ENCODE data around the gene TMEM203. TPM values are rescaled to one million over a fixed set of nuclear protein-coding genes. Genes with fewer than 3 reads are reported as not detected.

TMEM203 gene
- total RNA-seq (10 to 100 TPM; 21.5 to 25.7 TPM), polyA plus RNA-seq (10 to 100 TPM; 25.9 to 27.5 TPM)
- long read RNA-seq, donor 1, transcript TMEM203-201 (1 exons, 1,557 nt): major isoform, 9 of 9 reads
- long read RNA-seq, donor 1, partial matches to known transcripts: 0 of 9 reads
- long read RNA-seq, donor 1, other reads (novel, unspliced or antisense): 0 of 9 reads
- long read RNA-seq, donor 2, transcript TMEM203-201 (1 exons, 1,557 nt): major isoform, 42 of 42 reads
- long read RNA-seq, donor 2, partial matches to known transcripts: 0 of 42 reads
- long read RNA-seq, donor 2, other reads (novel, unspliced or antisense): 0 of 42 reads

GRCh38 chr9:137205126-137206069 lies at the start of gene TMEM203, which contains the start of gene NDOR1:
Gene TMEM203, minus strand, starts transcription at chr9:137205648. Its CDS starts 234 bp downstream, at chr9:137205414.
Gene NDOR1, plus strand, starts transcription at chr9:137205700. Its CDS starts 78 bp downstream, at chr9:137205778.
- Histone ChIP-seq H3K9me3 (ENCODE audit: control insufficient read depth, low read length) (no peaks in the 10 kb centered on the region), H3K27me3 (ENCODE audit: control insufficient read depth in 1 of 2, insufficient read depth in 2 of 2, low read length in 1 of 2) (no peaks in the 10 kb centered on the region), H3K36me3 (ENCODE audit: control insufficient read depth in 1 of 2, insufficient read depth in 2 of 2, low read length in 1 of 2) (no peaks in the 10 kb centered on the region), H3K27ac (ENCODE audit: low read depth in 1 of 2, low read length in 2 of 2) (peak within 1 kb of the TSS in 1 of 2 donors; percentile 35), H3K4me1 (ENCODE audit: control insufficient read depth in 1 of 2, insufficient read depth in 2 of 2, low read length in 2 of 2) (peaks cover 0 to 1% of the 10 kb centered on the region in 2 donors), H3K4me3 (ENCODE audit: low read length in 2 of 2) (peak within 1 kb of the TSS; percentile 62 to 69)
- ATAC-seq (ENCODE audit: low FRiP score) (peak; percentile 81), DNase-seq (peak; percentile 95 to 99)
- WGBS, 2 donors: 0% methylated on average over 74 to 98 of the region's 98 CpGs
- intact Hi-C loops (cut with DNase I): no loop called here

GRCh38 chr9:137254624-137255447 lies 49.4 kb upstream of the TMEM203 start, which contains the start of gene NELFB:
Gene NELFB, plus strand, starts transcription at chr9:137255327.
- Histone ChIP-seq H3K4me1 (ENCODE audit: control insufficient read depth in 1 of 2, insufficient read depth in 2 of 2, low read length in 2 of 2) (no peaks in the 10 kb centered on the region), H3K36me3 (ENCODE audit: control insufficient read depth in 1 of 2, insufficient read depth in 2 of 2, low read length in 1 of 2) (no peaks in the 10 kb centered on the region), H3K27ac (ENCODE audit: low read depth in 1 of 2, low read length in 2 of 2) (peak within 1 kb of the TSS in 1 of 2 donors; percentile 10), H3K4me3 (ENCODE audit: low read length in 2 of 2) (peak within 1 kb of the TSS; percentile 87 to 89), H3K27me3 (ENCODE audit: control insufficient read depth in 1 of 2, insufficient read depth in 2 of 2, low read length in 1 of 2) (no peaks in the 10 kb centered on the region), H3K9me3 (ENCODE audit: control insufficient read depth, low read length) (no peaks in the 10 kb centered on the region)
- intact Hi-C loops (cut with DNase I): loop anchor here in 1 of 2 donors (2.0 kb wide), 1 partner anchor 14 kb away; the partner anchor contains the start of gene TUBB4B
- WGBS, 2 donors: 1% methylated on average over 56 to 105 of the region's 105 CpGs
- peak; percentile 90 for ATAC-seq (ENCODE audit: low FRiP score)
- DNase-seq: peak; percentile 95 to 99

- no peaks in the 10 kb centered on the region for H3K4me1 ChIP-seq (ENCODE audit: control insufficient read depth in 1 of 2, insufficient read depth in 2 of 2, low read length in 2 of 2)
- H3K27ac ChIP-seq (ENCODE audit: low read depth in 1 of 2, low read length in 2 of 2): no peak overlapping the region
- no peaks in the 10 kb centered on the region for H3K36me3 ChIP-seq (ENCODE audit: control insufficient read depth in 1 of 2, insufficient read depth in 2 of 2, low read length in 1 of 2)
- no peak for DNase-seq
- H3K4me3 ChIP-seq (ENCODE audit: low read length in 2 of 2): peak overlapping the region; percentile 20 to 49
- WGBS, 2 donors: 56 to 57% methylated on average over 21 of the region's 21 CpGs
- ATAC-seq (ENCODE audit: low FRiP score): no peak
- intact Hi-C loops (cut with DNase I): loop anchor here in 1 of 2 donors (2.0 kb wide), 1 partner anchor 13 kb away; the partner anchor contains the start of gene TUBB4B
- H3K27me3 ChIP-seq (ENCODE audit: control insufficient read depth in 1 of 2, insufficient read depth in 2 of 2, low read length in 1 of 2): no peaks in the 10 kb centered on the region
- no peaks in the 10 kb centered on the region for H3K9me3 ChIP-seq (ENCODE audit: control insufficient read depth, low read length)
Observed at GRCh38 chr9:137253717-137254623, 48.5 kb upstream of the TMEM203 start.

- H3K4me1 ChIP-seq (ENCODE audit: control insufficient read depth in 1 of 2, insufficient read depth in 2 of 2, low read length in 2 of 2): no peaks in the 10 kb centered on the region
- H3K27me3 ChIP-seq (ENCODE audit: control insufficient read depth in 1 of 2, insufficient read depth in 2 of 2, low read length in 1 of 2): no peaks in the 10 kb centered on the region
- no peak overlapping the region for H3K4me3 ChIP-seq (ENCODE audit: low read length in 2 of 2)
- intact Hi-C loops (cut with DNase I): no loop called here
- H3K9me3 ChIP-seq (ENCODE audit: control insufficient read depth, low read length): no peaks in the 10 kb centered on the region
- DNase-seq (no peak), ATAC-seq (ENCODE audit: low FRiP score) (no peak)
- WGBS, 2 donors: 93% methylated on average over 29 to 35 of the region's 35 CpGs
- no peak overlapping the region for H3K27ac ChIP-seq (ENCODE audit: low read depth in 1 of 2, low read length in 2 of 2)
- no peaks in the 10 kb centered on the region for H3K36me3 ChIP-seq (ENCODE audit: control insufficient read depth in 1 of 2, insufficient read depth in 2 of 2, low read length in 1 of 2)
Observed at GRCh38 chr9:137252555-137253506, 47.4 kb upstream of the TMEM203 start.

GRCh38 chr9:137251490-137252268 lies 46.2 kb upstream of the TMEM203 start:
- no peak for ATAC-seq (ENCODE audit: low FRiP score)
- no peak for DNase-seq
- Histone ChIP-seq H3K4me3 (ENCODE audit: low read length in 2 of 2) (no peak overlapping the region), H3K9me3 (ENCODE audit: control insufficient read depth, low read length) (no peaks in the 10 kb centered on the region), H3K36me3 (ENCODE audit: control insufficient read depth in 1 of 2, insufficient read depth in 2 of 2, low read length in 1 of 2) (no peaks in the 10 kb centered on the region), H3K4me1 (ENCODE audit: control insufficient read depth in 1 of 2, insufficient read depth in 2 of 2, low read length in 2 of 2) (no peaks in the 10 kb centered on the region), H3K27me3 (ENCODE audit: control insufficient read depth in 1 of 2, insufficient read depth in 2 of 2, low read length in 1 of 2) (no peaks in the 10 kb centered on the region), H3K27ac (ENCODE audit: low read depth in 1 of 2, low read length in 2 of 2) (no peak overlapping the region)
- intact Hi-C loops (cut with DNase I): no loop called here
- WGBS, 2 donors: 81 to 86% methylated on average over 20 to 22 of the region's 22 CpGs

- 25 to 56% methylated on average over 2 to 4 of the region's 4 CpGs for WGBS, 2 donors
- Histone ChIP-seq H3K36me3 (ENCODE audit: control insufficient read depth in 1 of 2, insufficient read depth in 2 of 2, low read length in 1 of 2) (no peaks in the 10 kb centered on the region), H3K9me3 (ENCODE audit: control insufficient read depth, low read length) (no peaks in the 10 kb centered on the region), H3K27me3 (ENCODE audit: control insufficient read depth in 1 of 2, insufficient read depth in 2 of 2, low read length in 1 of 2) (no peaks in the 10 kb centered on the region), H3K27ac (ENCODE audit: low read depth in 1 of 2, low read length in 2 of 2) (no peak within 1 kb of the TSS), H3K4me3 (ENCODE audit: low read length in 2 of 2) (no peak within 1 kb of the TSS), H3K4me1 (ENCODE audit: control insufficient read depth in 1 of 2, insufficient read depth in 2 of 2, low read length in 2 of 2) (no peaks in the 10 kb centered on the region)
- intact Hi-C loops (cut with DNase I): no loop called here
- DNase-seq (no peak), ATAC-seq (ENCODE audit: low FRiP score) (no peak)
Observed at GRCh38 chr9:137251194-137251461, 45.7 kb upstream of the TMEM203 start, which contains the start of gene STPG3. Gene STPG3, plus strand, starts transcription at chr9:137251286. Its CDS starts 1 bp downstream, at chr9:137251287.
